Measurements from ENCODE around the gene MAML3.

Gene MAML3

GRCh38 chr4:140149846-140150635, 3.9 kb downstream of the MAML3 start:
- H3K4me1 Mint-ChIP-seq (ENCODE audit: low read depth), result peaks cover 37% of the 10 kb centered on the region
- H3K27ac Mint-ChIP-seq, result peak overlapping the region; percentile 83
- peak; percentile 67 for DNase-seq
- H3K9me3 Mint-ChIP-seq, result no peaks in the 10 kb centered on the region
- H3K36me3 Mint-ChIP-seq (ENCODE audit: low read depth), result peaks cover 2% of the 10 kb centered on the region
- peaks cover 33% of the 10 kb centered on the region for H3K27me3 Mint-ChIP-seq
- H3K4me3 Mint-ChIP-seq, result peak overlapping the region; percentile 86

GRCh38 chr4:140144050-140144449, 9.9 kb downstream of the MAML3 start:
- no peak overlapping the region for H3K4me3 Mint-ChIP-seq
- no peaks in the 10 kb centered on the region for H3K9me3 Mint-ChIP-seq
- DNase-seq, result no peak
- H3K27ac Mint-ChIP-seq, result no peak overlapping the region
- peaks cover 14% of the 10 kb centered on the region for H3K27me3 Mint-ChIP-seq
- H3K36me3 Mint-ChIP-seq (ENCODE audit: low read depth), result no peaks in the 10 kb centered on the region
- peaks cover 17% of the 10 kb centered on the region for H3K4me1 Mint-ChIP-seq (ENCODE audit: low read depth)

DNA sequence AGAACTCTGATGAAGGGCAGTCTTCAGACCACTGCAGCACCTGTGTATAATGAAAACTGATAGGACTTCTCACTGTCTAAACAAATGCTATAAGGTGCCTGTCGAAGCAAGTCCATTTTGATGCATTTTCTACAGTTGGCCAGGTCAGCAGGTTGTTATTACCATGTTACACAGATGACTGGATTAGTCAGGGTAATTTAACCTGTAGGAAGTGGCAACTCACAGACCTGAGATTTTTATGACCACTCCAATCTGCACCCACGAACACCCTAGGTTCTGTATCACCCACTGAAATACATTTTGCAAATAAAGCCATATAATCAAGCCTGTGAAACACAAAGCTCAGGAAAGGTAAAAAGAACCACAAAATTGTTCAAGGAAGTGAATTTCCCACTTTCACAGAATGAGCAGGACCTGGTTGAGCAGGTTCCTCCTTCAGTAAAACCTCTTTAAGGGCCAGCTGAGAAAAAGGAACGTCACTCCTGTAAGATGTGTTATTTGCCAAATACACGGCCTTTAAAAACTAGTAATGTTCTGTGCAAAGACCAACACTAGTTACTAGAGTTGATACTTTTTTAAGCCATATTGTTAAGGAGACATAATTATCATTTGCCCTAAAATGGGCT, 12.7 kb downstream of the MAML3 start:
- Mint-ChIP-seq H3K36me3 (ENCODE audit: low read depth) (no peaks in the 10 kb centered on the region), H3K4me1 (ENCODE audit: low read depth) (peaks cover 30% of the 10 kb centered on the region), H3K9me3 (no peaks in the 10 kb centered on the region), H3K27me3 (no peaks in the 10 kb centered on the region), H3K4me3 (no peak overlapping the region), H3K27ac (no peak overlapping the region)
- DNase-seq, result no peak

DNA sequence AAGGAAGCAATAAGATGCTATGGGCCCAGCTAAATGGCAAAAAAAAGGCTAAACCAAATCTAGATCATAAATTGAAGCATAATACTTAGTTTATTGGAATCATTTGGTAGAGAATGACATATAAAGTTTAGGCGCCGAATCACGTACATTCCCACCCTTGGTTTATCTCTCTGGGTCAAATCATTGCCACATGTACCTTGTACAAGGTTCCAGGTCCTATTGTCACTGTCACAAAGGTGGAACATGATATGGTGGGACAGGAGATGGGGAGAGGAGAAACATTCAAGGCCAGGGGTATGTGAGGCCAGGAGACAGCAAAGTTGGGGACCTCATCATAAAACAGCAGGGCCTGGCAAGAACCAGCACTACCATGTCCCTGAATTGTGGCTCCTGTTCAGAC, 13.4 kb downstream of the MAML3 start:
- Mint-ChIP-seq H3K27ac (no peak overlapping the region), H3K4me1 (ENCODE audit: low read depth) (peaks cover 31% of the 10 kb centered on the region), H3K36me3 (ENCODE audit: low read depth) (no peaks in the 10 kb centered on the region), H3K9me3 (no peaks in the 10 kb centered on the region), H3K4me3 (no peak overlapping the region), H3K27me3 (no peaks in the 10 kb centered on the region)
- no peak for DNase-seq

- DNase-seq, result no peak
- Mint-ChIP-seq H3K4me3 (no peak overlapping the region), H3K9me3 (no peaks in the 10 kb centered on the region), H3K36me3 (ENCODE audit: low read depth) (no peaks in the 10 kb centered on the region), H3K27me3 (no peaks in the 10 kb centered on the region), H3K4me1 (ENCODE audit: low read depth) (peaks cover 26% of the 10 kb centered on the region), H3K27ac (no peak overlapping the region)
Observed at GRCh38 chr4:140138428-140138827, 15.6 kb downstream of the MAML3 start.

- Mint-ChIP-seq H3K4me1 (ENCODE audit: low read depth) (peaks cover 26% of the 10 kb centered on the region), H3K9me3 (no peaks in the 10 kb centered on the region), H3K4me3 (no peak overlapping the region), H3K27ac (no peak overlapping the region), H3K36me3 (ENCODE audit: low read depth) (no peaks in the 10 kb centered on the region), H3K27me3 (no peaks in the 10 kb centered on the region)
- no peak for DNase-seq
Observed at GRCh38 chr4:140137671-140138070, 16.3 kb downstream of the MAML3 start.

- no peak for DNase-seq
- Mint-ChIP-seq H3K27me3 (no peaks in the 10 kb centered on the region), H3K27ac (no peak overlapping the region), H3K9me3 (no peaks in the 10 kb centered on the region), H3K4me3 (no peak overlapping the region), H3K36me3 (ENCODE audit: low read depth) (no peaks in the 10 kb centered on the region), H3K4me1 (ENCODE audit: low read depth) (peaks cover 33% of the 10 kb centered on the region)
Observed at GRCh38 chr4:140136509-140136908, 17.5 kb downstream of the MAML3 start.

DNA sequence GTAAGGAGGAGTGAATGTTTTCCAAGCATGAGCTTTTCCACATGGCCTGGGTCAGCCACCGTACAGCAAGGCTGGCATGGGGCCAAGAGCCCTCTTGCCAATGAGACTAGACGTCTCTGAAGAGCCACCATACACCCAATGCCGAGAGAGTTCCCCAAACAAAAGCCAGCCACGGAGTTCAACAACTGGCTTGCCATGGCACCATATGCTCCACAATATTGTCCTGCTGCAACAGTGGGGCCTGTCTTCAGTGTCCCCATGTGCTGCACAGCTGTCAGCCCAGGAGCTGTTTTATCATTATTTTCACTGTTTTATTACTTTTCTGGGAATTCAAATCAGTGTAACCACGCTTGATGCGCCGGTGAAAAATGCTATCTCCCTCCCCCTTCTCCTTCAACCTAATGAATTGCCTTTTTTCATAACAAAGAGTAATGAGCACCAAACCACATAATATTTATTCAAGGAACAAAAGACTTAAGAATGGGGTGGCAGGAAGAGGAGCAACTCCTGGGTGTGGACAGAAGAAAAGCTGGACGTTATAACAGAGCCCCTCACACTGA, 18.4 kb downstream of the MAML3 start:
- Mint-ChIP-seq H3K27ac (no peak overlapping the region), H3K4me1 (ENCODE audit: low read depth) (peaks cover 39% of the 10 kb centered on the region), H3K9me3 (no peaks in the 10 kb centered on the region), H3K36me3 (ENCODE audit: low read depth) (no peaks in the 10 kb centered on the region), H3K27me3 (no peaks in the 10 kb centered on the region), H3K4me3 (no peak overlapping the region)
- DNase-seq, result no peak

GRCh38 chr4:140134746-140135425, 19.1 kb downstream of the MAML3 start:
- H3K27ac Mint-ChIP-seq, result no peak overlapping the region
- H3K4me1 Mint-ChIP-seq (ENCODE audit: low read depth), result peaks cover 41% of the 10 kb centered on the region
- H3K36me3 Mint-ChIP-seq (ENCODE audit: low read depth), result no peaks in the 10 kb centered on the region
- no peak overlapping the region for H3K4me3 Mint-ChIP-seq
- H3K9me3 Mint-ChIP-seq, result no peaks in the 10 kb centered on the region
- H3K27me3 Mint-ChIP-seq, result no peaks in the 10 kb centered on the region
- DNase-seq, result no peak

- no peak for DNase-seq
- Mint-ChIP-seq H3K27ac (no peak overlapping the region), H3K36me3 (ENCODE audit: low read depth) (no peaks in the 10 kb centered on the region), H3K27me3 (no peaks in the 10 kb centered on the region), H3K4me3 (no peak overlapping the region), H3K9me3 (no peaks in the 10 kb centered on the region), H3K4me1 (ENCODE audit: low read depth) (peaks cover 43% of the 10 kb centered on the region)
Observed at GRCh38 chr4:140133576-140133975, 20.4 kb downstream of the MAML3 start.

DNA sequence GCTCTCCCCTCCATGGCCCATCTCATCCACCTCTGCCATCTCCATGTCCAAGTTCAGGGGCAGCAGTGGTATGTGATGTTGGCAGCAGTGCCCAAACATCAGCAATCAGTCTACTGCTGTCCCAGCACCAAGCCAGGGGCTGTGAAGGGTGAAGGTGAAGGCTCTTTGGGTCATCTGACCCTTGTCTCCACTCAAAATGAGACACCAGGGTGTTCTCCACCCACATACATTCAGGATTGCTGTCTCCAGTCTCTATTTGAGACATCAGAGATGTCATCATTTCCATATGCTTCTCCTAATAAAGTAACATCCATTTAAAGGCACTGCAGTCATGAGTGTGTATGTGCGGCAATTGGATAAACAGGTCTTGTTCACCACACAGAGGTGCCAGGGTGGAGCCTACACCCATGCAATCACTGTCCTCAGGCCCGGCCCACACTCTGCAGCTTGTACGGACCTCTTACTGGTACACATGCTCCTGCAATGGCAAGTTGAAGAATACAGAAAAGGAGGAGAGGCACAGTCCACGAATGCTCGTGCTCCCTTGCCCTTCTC, 22.2 kb downstream of the MAML3 start:
- no peak for DNase-seq
- H3K27me3 Mint-ChIP-seq, result no peaks in the 10 kb centered on the region
- H3K9me3 Mint-ChIP-seq, result no peaks in the 10 kb centered on the region
- H3K4me3 Mint-ChIP-seq, result no peak overlapping the region
- H3K4me1 Mint-ChIP-seq (ENCODE audit: low read depth), result peaks cover 34% of the 10 kb centered on the region
- H3K27ac Mint-ChIP-seq, result no peak overlapping the region
- H3K36me3 Mint-ChIP-seq (ENCODE audit: low read depth), result no peaks in the 10 kb centered on the region

GRCh38 chr4:140130677-140131076, 23.3 kb downstream of the MAML3 start:
- Mint-ChIP-seq H3K4me3 (no peak overlapping the region), H3K36me3 (ENCODE audit: low read depth) (no peaks in the 10 kb centered on the region), H3K27ac (no peak overlapping the region), H3K4me1 (ENCODE audit: low read depth) (peaks cover 29% of the 10 kb centered on the region), H3K27me3 (no peaks in the 10 kb centered on the region), H3K9me3 (no peaks in the 10 kb centered on the region)
- no peak for DNase-seq

DNA sequence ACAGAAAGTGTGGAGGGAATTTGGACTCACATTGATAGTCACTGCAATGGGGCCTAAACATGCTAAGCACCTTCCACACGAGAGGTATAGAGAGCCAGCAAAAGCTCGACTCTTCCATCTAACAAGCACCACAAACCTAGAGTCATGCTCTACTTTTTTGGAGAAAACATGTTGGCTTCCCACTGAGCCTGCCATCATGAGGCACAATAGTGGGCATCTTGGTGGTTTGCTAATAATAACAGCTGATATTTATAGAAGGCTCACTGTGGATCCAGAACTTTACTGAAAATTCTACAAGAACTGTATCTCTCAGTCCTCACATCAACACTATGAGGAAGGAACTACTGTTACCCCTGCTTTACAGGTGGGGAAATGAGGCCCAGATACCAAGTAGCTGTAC, 26.6 kb downstream of the MAML3 start:
- no peaks in the 10 kb centered on the region for H3K36me3 Mint-ChIP-seq (ENCODE audit: low read depth)
- H3K4me1 Mint-ChIP-seq (ENCODE audit: low read depth), result peaks cover 32% of the 10 kb centered on the region
- no peak overlapping the region for H3K27ac Mint-ChIP-seq
- no peaks in the 10 kb centered on the region for H3K27me3 Mint-ChIP-seq
- H3K9me3 Mint-ChIP-seq, result no peaks in the 10 kb centered on the region
- H3K4me3 Mint-ChIP-seq, result no peak overlapping the region
- DNase-seq, result no peak

GRCh38 chr4:140126261-140126660, 27.7 kb downstream of the MAML3 start:
- peaks cover 24% of the 10 kb centered on the region for H3K4me1 Mint-ChIP-seq (ENCODE audit: low read depth)
- no peak overlapping the region for H3K4me3 Mint-ChIP-seq
- no peak overlapping the region for H3K27ac Mint-ChIP-seq

More at GRCh38 chr4:140126261-140126660, 27.7 kb downstream of the MAML3 start:
- no peaks in the 10 kb centered on the region for H3K27me3 Mint-ChIP-seq
- no peaks in the 10 kb centered on the region for H3K36me3 Mint-ChIP-seq (ENCODE audit: low read depth)
- no peak for DNase-seq
- no peaks in the 10 kb centered on the region for H3K9me3 Mint-ChIP-seq
